GM21528 (cell line): ENCODE measurements around the gene TFPI.

Experiments
- ATAC-seq: cut with Tn5 transposase; IDR thresholded peaks from one replicate; pipeline ENCODE4 v1.9.1; 2021; ENCODE audit warnings: mild to moderate bottlenecking, moderate library complexity; ENCODE audit not compliant: unreplicated experiment, low FRiP score

TFPI gene

DNA sequence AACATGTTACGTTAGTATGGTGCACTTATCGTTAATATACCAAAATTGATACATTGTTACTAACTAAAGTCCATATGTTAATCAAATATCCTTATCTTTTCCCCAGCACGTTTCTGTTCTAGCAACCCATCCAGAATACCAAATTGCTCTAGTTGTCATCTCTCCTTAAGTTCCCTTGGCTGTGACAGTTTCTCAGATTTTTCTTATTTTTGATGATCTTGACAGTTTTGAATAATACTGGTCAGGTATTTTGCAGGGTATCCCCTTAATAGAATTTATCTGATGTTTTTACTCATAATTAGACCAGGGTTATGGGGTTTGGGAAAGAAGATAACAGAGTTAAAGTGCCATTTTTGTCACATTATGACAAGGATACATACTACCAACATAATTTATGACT, 47.8 kb downstream of the TFPI start:
- no peak for ATAC-seq

DNA sequence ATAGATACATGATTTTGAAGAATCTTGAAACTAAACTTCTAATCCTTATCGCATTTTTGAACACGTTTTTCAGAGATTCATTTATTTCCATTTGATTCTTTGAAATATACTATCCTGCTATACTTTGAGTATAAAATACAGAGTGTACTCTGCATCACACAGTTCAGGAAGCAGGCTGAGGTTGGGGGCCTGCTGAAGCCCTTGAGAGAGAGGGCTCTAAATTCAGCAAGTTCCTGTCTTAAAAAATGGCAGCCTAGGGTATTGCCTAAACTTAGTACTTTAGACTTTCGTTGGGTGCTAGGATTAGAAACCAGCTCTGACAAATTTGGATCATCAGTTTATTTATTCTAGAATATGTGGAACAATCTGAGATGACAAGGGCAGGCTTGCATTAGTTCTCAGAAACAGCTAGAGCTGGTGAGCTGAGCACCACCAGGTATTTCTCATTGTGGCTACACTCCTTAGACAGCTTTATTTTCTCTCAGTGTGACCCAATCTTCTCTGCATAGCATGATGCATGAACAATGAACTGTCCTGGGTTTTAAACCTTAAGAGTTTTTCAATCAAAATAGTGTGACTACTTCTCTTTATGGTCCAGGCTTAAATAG, 49.1 kb downstream of the TFPI start:
- no peak for ATAC-seq

DNA sequence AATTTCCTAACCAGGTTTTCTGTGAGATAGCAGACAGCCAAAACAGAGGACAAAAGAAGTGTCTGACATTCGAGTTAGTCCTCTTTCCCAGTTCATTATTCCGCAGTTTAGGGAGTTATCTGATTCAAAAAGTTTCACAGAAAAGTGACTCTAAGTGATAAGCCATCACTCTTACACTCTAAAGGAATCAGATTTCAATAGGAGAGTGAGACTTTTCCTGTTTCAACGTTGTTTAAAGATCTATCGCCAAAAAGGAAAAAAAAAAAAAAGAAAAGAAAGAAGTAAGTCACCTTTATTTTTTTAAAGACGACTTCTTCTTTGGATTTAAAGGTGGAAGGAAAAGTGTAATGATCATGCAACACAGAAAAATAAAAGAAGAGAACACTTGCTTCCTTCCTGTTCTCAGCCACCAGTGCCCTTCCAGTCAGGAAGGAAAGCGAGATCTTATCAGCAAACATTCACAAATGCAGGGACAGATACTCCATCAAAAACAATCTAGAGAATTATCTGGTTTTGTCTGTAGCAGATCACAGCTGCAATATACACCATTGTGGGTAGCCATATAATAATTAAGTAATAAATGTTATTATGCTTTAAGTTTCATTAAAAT, 49.8 kb downstream of the TFPI start:
- no peak for ATAC-seq

DNA sequence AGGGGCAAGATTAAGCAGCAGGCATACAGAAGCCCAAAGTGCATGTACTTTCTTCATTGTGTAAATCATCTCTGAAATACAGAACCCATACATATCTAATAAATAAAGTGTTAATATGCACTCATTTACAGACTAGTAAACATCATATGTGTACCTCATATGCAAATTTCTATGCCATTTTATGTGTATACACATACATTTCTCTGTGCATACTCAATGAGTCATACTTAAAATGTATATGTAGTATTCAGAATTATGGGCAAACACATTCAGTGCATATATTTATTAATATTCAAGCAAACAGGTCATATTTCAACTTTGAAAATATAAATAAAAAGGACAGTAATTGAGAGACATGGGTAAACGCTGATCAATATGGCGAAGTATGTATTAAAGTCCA, 50.5 kb downstream of the TFPI start:
- ATAC-seq, result no peak

DNA sequence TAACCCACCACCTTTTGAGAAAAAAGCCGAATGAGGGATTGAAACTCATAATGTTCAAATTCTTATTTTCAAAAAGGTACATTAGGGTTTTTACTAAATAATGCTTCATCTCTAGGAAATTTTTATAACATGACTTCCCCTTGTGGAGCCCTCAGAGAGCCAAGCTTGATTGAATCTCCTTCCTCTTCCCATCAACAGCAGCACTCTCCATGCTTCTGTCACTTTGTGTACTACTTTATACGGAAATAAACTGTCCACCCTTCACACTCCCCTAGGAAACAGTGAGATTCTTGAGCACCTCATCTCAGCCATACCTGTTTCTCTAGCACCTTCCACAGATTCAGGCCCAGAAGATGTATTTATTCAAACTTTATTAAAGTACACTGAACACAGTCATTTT, 51.8 kb downstream of the TFPI start:
- ATAC-seq, result no peak

DNA sequence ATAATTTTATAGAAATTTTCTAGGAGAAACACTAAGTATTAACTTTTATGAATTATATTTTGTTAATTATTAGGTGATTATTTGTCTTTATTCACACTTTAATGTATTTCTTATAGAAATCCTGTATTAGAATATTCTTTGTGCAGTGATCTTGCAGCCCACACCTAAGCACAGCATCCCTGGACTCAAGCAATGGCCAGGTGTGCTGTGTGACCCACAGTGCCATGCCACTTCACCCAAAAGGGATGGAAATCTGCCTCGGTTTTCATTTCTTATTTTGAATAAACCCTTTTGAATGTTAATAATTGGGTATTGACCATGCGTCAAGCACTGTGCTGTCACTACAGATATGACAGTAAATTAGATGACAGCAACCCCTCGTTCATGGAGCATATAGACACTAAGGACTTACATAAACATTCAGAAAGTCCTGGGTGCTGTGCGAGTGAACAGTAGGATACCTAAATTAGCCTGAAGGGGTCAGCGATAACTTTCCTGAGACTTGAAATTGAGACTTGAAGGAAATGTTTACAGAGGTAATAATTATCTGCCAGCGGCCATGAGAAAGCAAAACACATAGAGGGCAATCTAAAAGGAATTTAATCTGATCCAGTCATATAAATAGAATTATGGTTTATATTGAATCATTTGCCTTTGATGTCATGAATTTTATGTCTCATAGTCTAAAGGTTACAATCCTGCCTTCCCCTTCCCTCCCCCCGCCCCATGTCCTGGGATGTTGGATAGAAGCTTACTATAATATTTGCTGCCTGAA, 53.5 kb downstream of the TFPI start:
- ATAC-seq, result no peak

DNA sequence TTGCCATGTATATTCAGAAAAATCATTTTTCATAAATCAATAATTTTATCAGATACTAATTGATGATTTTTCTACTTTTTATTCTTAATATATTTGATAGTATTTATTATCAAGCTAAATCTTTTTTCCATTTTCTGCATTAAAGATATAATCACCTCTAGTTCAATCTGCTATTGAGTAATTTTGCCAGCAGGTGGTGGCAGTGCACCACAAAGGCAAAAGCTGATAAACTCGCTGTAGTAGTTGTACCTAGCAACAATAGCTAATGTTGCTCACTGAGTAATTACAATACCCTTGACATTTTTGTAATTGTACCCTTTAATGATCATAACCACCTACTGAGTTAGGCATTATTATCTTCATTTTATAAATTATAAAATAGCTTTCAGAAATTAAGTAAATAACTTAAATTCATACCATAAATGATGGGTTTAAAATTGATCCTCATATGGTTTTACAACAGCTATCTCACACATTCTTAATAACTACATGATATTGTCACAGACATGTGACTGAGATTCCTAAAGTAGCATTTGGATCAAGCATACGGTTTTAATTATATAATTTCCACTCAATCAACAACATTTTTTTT, 54.2 kb downstream of the TFPI start:
- peak; percentile 96 for ATAC-seq

- ATAC-seq, result no peak
These were observed 56.3 kb downstream of the TFPI start for GRCh38 chr2:187497858-187498463.

DNA sequence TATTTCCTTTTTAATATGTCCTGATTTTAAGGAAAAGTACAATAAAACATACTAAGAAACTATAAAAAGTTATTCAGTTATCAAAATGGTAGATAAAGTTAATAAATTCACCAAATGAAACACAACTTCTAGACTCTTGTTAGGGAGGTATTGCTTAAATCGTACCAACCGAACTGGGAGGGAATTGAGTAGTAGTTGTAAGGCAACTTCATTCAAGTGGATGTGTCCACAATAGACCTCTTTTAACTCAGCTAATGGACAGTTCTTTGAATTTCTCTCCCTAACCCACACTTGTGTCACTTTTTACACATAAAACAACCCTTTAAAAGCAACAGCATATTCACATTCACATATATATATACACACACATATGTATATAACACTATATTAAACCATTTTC, 57.1 kb downstream of the TFPI start:
- no peak for ATAC-seq

GRCh38 chr2:187495324-187495723, 58.9 kb downstream of the TFPI start:
- ATAC-seq, result no peak

DNA sequence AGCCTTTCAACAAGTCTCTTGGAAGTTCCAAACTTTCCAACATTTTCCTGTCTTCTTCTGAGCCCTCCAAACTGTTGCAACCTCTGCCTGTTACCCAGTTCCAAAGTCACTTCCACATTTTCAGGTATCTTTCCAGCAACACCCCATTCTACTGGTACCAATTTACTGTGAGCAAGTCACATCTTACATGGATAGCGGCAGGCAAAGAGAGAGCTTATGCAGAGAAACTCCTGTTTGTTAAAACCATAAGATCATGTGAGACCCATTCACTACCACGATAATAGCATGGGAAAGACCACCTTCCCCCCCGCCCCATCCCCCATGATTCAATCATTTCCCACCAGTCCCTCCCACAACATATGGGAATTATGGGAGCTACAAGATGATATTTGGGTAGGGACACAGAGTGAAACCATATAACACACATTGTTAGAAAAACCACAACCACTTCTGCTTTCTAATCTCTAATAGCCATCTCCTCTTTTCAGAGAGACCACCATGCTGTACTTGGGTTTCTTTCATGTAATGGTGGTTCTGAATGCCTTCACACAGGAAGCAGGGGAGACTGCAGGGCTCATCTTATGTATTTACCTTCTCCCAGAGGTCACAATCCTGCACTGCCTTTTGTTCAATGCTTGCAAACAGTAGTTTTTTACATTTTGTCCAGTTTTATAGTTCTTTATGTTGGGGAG, 60.2 kb downstream of the TFPI start:
- ATAC-seq, result no peak

DNA sequence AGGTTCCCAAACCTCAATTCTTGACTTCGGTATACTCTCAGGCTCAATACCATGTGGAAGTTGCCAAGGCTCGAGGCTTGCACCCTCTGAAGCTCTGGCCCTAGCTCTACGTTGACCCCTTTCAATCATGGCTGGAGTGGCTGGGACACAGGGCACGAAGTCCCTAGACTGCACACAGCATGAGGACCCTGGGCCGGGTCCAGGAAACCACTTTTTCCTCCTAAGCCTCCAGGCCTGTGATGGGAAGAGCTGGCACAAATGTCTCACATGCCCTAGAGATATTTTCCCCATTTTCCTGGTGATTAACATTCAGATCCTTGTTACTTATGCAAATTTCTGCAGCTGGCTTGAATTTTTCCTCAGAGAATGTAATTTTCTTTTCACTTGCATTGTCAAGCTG, 61.1 kb downstream of the TFPI start:
- no peak for ATAC-seq

GRCh38 chr2:187486241-187486640, 68.0 kb downstream of the TFPI start:
- no peak for ATAC-seq

DNA sequence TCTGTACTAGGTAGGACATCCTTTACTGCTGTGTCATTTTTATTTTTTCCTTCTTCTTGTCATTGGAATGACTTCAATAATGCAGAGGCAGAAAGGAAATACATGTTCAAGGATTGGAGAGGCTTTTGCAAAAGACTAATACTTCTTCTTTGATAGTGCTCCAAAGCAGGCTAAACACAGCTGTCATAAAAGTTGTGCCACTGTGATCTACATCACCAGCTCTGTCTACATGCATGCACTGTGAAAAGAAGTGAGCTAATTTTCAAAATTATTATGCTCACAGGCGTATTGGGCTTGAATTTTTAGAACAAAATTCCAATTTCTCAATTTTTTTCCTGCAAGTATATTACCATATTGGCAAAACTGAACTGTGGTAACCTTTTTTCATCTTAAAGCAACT, 68.7 kb downstream of the TFPI start:
- ATAC-seq, result no peak

DNA sequence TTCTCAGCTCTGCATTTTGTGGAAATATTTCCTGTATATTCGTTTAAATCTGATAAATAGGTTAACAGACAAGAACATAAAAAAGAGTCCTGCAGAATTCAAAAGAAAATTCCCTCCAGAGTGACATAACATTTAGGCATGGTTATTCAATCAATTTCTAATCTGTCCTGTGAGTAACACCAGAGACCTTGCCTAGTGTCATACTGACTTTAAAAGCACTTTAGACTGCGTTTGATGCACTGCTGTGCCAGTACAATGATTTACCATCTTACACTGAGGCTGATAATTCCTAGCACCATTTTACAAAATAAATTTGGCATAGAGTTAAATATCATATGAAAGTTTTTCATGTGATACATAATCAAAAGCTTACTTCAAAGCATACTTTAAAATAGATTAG, 70.7 kb downstream of the TFPI start:
- no peak for ATAC-seq

DNA sequence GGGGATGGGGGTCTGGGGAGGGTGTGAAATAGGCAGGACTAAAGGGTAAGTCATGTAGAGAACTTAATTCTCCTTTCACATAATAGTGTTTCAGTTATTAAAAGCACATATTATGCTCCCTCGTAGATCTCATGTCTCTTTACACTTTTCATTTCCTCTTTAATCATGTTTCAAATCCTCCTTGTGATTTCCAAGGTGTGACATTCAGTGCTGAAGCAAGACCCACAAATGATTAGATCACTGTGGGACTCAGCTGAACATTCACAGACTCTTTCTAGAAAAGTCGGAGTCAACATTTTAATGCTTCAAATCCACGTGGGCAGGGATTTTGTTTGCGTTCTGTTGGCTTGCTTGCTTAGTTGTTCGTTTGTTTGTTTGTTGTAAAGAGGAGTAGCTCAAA, 71.4 kb downstream of the TFPI start:
- no peak for ATAC-seq

DNA sequence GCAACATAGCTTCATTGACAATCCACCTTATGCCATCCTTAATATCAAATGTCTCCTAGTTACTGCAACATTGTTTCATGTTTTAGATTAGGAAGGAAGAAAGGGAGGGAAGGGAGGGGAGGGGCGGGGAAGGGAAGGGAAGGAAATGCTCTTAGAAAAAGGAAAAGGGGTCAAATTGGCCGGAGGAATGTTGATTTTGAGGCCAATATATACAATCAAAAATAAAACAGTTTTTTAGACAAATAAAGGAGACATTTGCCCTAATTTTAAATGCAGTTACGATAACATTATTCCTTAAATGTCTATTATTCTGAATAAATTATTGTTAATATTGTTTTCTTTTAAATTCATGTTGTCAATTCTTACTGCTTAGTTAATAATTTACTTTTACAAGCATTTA, 72.7 kb downstream of the TFPI start:
- no peak for ATAC-seq

DNA sequence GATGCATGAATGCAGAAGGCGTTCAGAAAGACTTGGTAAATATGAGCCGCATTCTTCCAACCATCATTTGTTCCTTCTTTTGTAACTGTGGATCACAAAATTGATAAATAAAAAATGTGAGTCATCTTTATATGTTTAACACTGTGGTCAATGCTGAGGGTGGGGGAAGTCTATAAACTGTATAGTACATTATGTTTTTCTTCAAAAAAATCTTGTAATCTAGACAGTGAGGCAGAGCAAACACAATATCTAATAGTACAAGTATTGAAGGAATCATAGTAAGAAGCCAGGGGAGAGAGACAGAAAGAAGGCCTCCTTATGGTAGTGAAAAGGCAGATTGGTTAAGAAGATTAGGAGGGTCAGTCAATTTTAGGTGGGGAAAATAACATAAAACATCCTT, 75.5 kb downstream of the TFPI start:
- ATAC-seq, result no peak

DNA sequence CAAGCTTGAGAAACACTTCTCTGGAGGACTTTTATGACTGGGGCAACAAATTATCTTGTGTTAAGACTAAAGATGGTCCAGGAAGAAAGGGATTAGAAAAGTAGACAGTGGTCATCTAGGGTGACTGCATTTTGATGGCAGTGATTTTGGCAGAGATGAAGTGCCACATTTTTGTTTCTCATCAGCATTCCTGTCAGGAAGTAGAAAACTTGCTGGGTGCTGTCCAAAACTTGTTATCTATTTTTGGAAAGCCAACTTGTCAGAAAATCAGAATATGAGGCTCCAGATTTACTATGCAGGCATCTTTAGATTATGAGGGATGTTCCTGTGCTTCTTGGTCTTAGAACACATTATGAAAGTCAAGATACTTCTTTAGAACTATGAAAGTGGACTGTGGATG, 77.2 kb downstream of the TFPI start:
- no peak for ATAC-seq

GRCh38 chr2:187475499-187476248, 78.6 kb downstream of the TFPI start:
- no peak for ATAC-seq
